C4-2B (cell line): Measurements from ENCODE around the gene SLC2A8.

Source experiments
- ZFX ChIP-seq: fragments of 450-650 bp; IDR thresholded peaks from 2 replicates; pipeline ENCODE4 v1.6.1; 2017
- TF ChIP-seq, protein P1 (sequence below): fragments of 450-650 bp; conservative IDR thresholded peaks from 2 replicates; pipeline ENCODE4 v1.5.1; 2017; ENCODE audit warnings: mild to moderate bottlenecking

DNA sequence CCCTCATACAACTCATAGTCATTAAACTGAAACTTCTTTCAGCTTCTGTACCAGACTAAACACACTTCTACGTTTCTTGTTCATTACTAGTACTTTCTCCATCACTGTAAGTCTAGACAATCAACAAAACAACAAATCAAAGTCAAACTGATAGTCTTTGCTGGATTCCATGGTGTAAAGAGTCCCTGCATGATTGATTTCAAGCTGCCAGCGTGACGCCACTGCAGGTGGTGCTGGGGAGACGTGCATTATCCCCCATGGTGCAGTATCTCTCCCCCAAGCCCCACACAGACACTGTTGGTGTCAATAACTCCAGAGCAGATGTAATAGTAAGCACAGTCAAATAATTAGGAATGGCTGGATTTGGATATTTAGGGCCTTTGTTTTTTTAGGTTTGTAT is 10.7 kb upstream of the SLC2A8 start:
- TF ChIP-seq, protein P1, sequence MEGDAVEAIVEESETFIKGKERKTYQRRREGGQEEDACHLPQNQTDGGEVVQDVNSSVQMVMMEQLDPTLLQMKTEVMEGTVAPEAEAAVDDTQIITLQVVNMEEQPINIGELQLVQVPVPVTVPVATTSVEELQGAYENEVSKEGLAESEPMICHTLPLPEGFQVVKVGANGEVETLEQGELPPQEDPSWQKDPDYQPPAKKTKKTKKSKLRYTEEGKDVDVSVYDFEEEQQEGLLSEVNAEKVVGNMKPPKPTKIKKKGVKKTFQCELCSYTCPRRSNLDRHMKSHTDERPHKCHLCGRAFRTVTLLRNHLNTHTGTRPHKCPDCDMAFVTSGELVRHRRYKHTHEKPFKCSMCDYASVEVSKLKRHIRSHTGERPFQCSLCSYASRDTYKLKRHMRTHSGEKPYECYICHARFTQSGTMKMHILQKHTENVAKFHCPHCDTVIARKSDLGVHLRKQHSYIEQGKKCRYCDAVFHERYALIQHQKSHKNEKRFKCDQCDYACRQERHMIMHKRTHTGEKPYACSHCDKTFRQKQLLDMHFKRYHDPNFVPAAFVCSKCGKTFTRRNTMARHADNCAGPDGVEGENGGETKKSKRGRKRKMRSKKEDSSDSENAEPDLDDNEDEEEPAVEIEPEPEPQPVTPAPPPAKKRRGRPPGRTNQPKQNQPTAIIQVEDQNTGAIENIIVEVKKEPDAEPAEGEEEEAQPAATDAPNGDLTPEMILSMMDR = no peak
- TF ChIP-seq ZFX = no peak
